GM21737 (cell line): ENCODE results near the gene BMPER.
A peak's percentile ranks its signal among the peaks of the same experiment; 100 is the strongest.

Experiments
- ATAC-seq: cut with Tn5 transposase; IDR thresholded peaks from one replicate; pipeline ENCODE4 v1.9.1; 2021; ENCODE audit warnings: mild to moderate bottlenecking, moderate library complexity; ENCODE audit not compliant: unreplicated experiment

Gene BMPER

GRCh38 chr7:33921216-33921938 lies 16.0 kb downstream of the BMPER start:
- ATAC-seq = no peak

- ATAC-seq = no peak
Measured at GRCh38 chr7:33922820-33923219, 17.5 kb downstream of the BMPER start.

- no peak for ATAC-seq
Measured at GRCh38 chr7:33923440-33924229, 18.3 kb downstream of the BMPER start.

- ATAC-seq = no peak
Measured at GRCh38 chr7:33926535-33926934, 21.2 kb downstream of the BMPER start.

- no peak for ATAC-seq
Measured at GRCh38 chr7:33928986-33929385, 23.6 kb downstream of the BMPER start.

GRCh38 chr7:33932221-33932620 lies 26.9 kb downstream of the BMPER start:
- no peak for ATAC-seq

GRCh38 chr7:33932832-33933468 lies 27.6 kb downstream of the BMPER start:
- ATAC-seq = peak; percentile 68

GRCh38 chr7:33933611-33934281 lies 28.4 kb downstream of the BMPER start:
- ATAC-seq = no peak

- ATAC-seq = no peak
Measured at GRCh38 chr7:33934391-33934790, 29.1 kb downstream of the BMPER start.

GRCh38 chr7:33936503-33936902 lies 31.2 kb downstream of the BMPER start:
- ATAC-seq = no peak

- no peak for ATAC-seq
Measured at GRCh38 chr7:33937871-33938270, 32.5 kb downstream of the BMPER start.

GRCh38 chr7:33939121-33939520 lies 33.8 kb downstream of the BMPER start:
- no peak for ATAC-seq

- ATAC-seq = no peak
Measured at GRCh38 chr7:33940503-33940902, 35.2 kb downstream of the BMPER start.

- ATAC-seq = no peak
Measured at GRCh38 chr7:33941418-33941817, 36.1 kb downstream of the BMPER start.

- ATAC-seq = no peak
Measured at GRCh38 chr7:33946094-33946699, 40.9 kb downstream of the BMPER start.

- ATAC-seq = no peak
Measured at GRCh38 chr7:33950047-33950714, 44.8 kb downstream of the BMPER start.

- ATAC-seq = no peak
Measured at GRCh38 chr7:33952824-33953223, 47.5 kb downstream of the BMPER start.

GRCh38 chr7:33958104-33958503 lies 52.8 kb downstream of the BMPER start:
- ATAC-seq = no peak

GRCh38 chr7:33959676-33960075 lies 54.3 kb downstream of the BMPER start:
- ATAC-seq = no peak

- no peak for ATAC-seq
Measured at GRCh38 chr7:33961948-33962347, 56.6 kb downstream of the BMPER start.
